H1 (cell line): ENCODE data around the gene NBEA. TPM values are rescaled to one million over a fixed set of nuclear protein-coding genes. Genes with fewer than 3 reads are reported as not detected.

ENCODE experiments used
- JUND ChIP-seq: IDR thresholded peaks from 2 replicates; pipeline ENCODE4 v1.6.1; 2011; ENCODE audit warnings: mild to moderate bottlenecking, improper control_type of control experiment, low read length
- RNF2 ChIP-seq: fragments of 200-900, 300-1000 bp; sonication (generic); IDR thresholded peaks from 2 replicates; pipeline ENCODE4 v1.7.1; 2016; ENCODE audit warnings: borderline replicate concordance, low read depth, mild to moderate bottlenecking, antibody characterized with exemption, low read length; ENCODE audit not compliant: poor library complexity, severe bottlenecking; ENCODE audit errors: missing control alignments
- SIX5 ChIP-seq: IDR thresholded peaks from 2 replicates; pipeline ENCODE4 v1.6.1; 2011; ENCODE audit warnings: mild to moderate bottlenecking, low read depth, low read length
- USF2 ChIP-seq: IDR thresholded peaks from 2 replicates; pipeline ENCODE4 v1.6.1; 2011; ENCODE audit warnings: low read length, improper control_type of control experiment
- polyA plus RNA-seq, 7 experiments: library from polyadenylated mRNA; depleted of rRNA in 3 of 7; stranded (reverse) in 5 of 7; unstranded in 2 of 7; fragments of >200 nt in 5 of 7; fragments of 200-250 nt in 2 of 7; gene quantifications; 1 replicate in 5 of 7; 2 replicates in 1 of 7; 4 replicates in 1 of 7; pipeline versions ENCODE4 v1.2.1 to v1.2.3, GENCODE V29; 2011 to 2013; ENCODE audit warnings: missing spikeins in 2 of 7, mixed read lengths in 2 of 7
- total RNA-seq: library from RNA; stranded (reverse); fragmentation: NEBNext Ultra II Directional; extraction: Animal tissue kit (Norgen Biotek cat#: 25700); gene quantifications from 2 replicates; pipeline ENCODE4 v1.2.1, GENCODE V29; 2021
- TF ChIP-seq, protein P1 (sequence below): fragments of 300-600 bp; sonication (generic); IDR thresholded peaks from 2 replicates; pipeline ENCODE4 v1.7.1; 2012; ENCODE audit warnings: low read length, moderate library complexity, mild to moderate bottlenecking, inconsistent platforms; ENCODE audit not compliant: insufficient replicate concordance

NBEA gene
- total and polyA plus RNA-seq, 2 of the 8 experiments (the other 6 are each of a cell fraction or from before 2014, with no cell fraction given), result 14.2 to 21.5 TPM

GRCh38 chr13:35669321-35669720 lies 727.3 kb downstream of the NBEA start (continued):
- TF ChIP-seq, protein P1, sequence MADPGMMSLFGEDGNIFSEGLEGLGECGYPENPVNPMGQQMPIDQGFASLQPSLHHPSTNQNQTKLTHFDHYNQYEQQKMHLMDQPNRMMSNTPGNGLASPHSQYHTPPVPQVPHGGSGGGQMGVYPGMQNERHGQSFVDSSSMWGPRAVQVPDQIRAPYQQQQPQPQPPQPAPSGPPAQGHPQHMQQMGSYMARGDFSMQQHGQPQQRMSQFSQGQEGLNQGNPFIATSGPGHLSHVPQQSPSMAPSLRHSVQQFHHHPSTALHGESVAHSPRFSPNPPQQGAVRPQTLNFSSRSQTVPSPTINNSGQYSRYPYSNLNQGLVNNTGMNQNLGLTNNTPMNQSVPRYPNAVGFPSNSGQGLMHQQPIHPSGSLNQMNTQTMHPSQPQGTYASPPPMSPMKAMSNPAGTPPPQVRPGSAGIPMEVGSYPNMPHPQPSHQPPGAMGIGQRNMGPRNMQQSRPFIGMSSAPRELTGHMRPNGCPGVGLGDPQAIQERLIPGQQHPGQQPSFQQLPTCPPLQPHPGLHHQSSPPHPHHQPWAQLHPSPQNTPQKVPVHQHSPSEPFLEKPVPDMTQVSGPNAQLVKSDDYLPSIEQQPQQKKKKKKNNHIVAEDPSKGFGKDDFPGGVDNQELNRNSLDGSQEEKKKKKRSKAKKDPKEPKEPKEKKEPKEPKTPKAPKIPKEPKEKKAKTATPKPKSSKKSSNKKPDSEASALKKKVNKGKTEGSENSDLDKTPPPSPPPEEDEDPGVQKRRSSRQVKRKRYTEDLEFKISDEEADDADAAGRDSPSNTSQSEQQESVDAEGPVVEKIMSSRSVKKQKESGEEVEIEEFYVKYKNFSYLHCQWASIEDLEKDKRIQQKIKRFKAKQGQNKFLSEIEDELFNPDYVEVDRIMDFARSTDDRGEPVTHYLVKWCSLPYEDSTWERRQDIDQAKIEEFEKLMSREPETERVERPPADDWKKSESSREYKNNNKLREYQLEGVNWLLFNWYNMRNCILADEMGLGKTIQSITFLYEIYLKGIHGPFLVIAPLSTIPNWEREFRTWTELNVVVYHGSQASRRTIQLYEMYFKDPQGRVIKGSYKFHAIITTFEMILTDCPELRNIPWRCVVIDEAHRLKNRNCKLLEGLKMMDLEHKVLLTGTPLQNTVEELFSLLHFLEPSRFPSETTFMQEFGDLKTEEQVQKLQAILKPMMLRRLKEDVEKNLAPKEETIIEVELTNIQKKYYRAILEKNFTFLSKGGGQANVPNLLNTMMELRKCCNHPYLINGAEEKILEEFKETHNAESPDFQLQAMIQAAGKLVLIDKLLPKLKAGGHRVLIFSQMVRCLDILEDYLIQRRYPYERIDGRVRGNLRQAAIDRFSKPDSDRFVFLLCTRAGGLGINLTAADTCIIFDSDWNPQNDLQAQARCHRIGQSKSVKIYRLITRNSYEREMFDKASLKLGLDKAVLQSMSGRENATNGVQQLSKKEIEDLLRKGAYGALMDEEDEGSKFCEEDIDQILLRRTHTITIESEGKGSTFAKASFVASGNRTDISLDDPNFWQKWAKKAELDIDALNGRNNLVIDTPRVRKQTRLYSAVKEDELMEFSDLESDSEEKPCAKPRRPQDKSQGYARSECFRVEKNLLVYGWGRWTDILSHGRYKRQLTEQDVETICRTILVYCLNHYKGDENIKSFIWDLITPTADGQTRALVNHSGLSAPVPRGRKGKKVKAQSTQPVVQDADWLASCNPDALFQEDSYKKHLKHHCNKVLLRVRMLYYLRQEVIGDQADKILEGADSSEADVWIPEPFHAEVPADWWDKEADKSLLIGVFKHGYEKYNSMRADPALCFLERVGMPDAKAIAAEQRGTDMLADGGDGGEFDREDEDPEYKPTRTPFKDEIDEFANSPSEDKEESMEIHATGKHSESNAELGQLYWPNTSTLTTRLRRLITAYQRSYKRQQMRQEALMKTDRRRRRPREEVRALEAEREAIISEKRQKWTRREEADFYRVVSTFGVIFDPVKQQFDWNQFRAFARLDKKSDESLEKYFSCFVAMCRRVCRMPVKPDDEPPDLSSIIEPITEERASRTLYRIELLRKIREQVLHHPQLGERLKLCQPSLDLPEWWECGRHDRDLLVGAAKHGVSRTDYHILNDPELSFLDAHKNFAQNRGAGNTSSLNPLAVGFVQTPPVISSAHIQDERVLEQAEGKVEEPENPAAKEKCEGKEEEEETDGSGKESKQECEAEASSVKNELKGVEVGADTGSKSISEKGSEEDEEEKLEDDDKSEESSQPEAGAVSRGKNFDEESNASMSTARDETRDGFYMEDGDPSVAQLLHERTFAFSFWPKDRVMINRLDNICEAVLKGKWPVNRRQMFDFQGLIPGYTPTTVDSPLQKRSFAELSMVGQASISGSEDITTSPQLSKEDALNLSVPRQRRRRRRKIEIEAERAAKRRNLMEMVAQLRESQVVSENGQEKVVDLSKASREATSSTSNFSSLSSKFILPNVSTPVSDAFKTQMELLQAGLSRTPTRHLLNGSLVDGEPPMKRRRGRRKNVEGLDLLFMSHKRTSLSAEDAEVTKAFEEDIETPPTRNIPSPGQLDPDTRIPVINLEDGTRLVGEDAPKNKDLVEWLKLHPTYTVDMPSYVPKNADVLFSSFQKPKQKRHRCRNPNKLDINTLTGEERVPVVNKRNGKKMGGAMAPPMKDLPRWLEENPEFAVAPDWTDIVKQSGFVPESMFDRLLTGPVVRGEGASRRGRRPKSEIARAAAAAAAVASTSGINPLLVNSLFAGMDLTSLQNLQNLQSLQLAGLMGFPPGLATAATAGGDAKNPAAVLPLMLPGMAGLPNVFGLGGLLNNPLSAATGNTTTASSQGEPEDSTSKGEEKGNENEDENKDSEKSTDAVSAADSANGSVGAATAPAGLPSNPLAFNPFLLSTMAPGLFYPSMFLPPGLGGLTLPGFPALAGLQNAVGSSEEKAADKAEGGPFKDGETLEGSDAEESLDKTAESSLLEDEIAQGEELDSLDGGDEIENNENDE, result no peak
- no peak for TF ChIP-seq RNF2
- TF ChIP-seq JUND, result no peak
- no peak for TF ChIP-seq USF2
- TF ChIP-seq SIX5, result no peak
